CD1c-positive myeloid dendritic cell (primary cell): ENCODE results near the gene OR4N2.
A peak's percentile ranks its signal among the peaks of the same experiment; 100 is the strongest.
"Not testable (repeated sequence)": the region's sequence is repeated elsewhere in the genome, so short reads cannot be mapped to it uniquely, and the experiment has no call there.

Experiments used
- DNase-seq: peaks from one replicate; pipeline ENCODE4 v3.0.0-alpha.2; 2016; ENCODE audit errors: extremely low spot score

The OR4N2 gene, protein sequence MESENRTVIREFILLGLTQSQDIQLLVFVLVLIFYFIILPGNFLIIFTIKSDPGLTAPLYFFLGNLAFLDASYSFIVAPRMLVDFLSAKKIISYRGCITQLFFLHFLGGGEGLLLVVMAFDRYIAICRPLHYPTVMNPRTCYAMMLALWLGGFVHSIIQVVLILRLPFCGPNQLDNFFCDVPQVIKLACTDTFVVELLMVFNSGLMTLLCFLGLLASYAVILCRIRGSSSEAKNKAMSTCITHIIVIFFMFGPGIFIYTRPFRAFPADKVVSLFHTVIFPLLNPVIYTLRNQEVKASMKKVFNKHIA

DNA sequence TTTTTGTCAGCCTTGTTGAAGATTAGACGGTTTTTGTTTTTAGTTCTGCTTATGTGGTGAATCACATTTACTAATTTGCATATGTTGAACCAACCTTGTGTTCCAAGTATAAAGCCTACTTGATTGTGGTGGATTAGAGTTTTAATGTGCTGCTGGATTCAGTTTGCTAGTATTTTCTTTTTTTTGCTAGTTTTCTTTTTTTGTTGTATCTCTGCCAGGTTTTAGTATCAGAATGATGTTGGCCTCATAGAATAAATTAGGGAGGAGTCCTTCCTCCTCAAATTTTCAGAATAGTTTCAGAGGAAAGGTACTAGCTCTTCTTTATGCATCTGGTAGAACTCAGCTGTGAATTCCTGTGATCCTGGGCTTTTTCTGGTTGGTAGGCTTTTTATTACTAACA lies at the start of gene OR4N2:
OR4N2 (plus strand) TSS at position 301 of the 400 bp plus-strand sequence. CDS start 23,679 bp downstream, outside the sequence.
- DNase-seq, result not testable (repeated sequence)

DNA sequence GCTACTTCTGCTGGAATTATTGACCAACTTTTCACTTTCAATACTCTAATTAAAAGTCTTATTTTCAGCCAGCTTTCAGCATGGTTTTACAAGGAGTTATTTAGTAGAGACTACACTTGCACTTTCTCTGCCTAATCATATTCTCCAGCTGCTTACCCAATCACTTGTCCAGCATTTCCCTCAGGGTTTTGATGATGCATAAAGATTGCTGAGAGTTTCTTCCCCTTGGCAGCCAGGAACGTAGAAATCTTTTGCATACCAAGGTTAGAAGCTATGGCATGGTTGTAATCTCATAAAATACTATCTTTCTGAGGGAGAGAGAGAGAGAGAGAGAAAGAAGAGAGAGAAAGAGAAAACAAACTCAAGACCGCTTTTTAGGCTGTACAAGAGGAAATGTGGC lies 49.4 kb upstream of the OR4N2 start:
- DNase-seq, result no peak

DNA sequence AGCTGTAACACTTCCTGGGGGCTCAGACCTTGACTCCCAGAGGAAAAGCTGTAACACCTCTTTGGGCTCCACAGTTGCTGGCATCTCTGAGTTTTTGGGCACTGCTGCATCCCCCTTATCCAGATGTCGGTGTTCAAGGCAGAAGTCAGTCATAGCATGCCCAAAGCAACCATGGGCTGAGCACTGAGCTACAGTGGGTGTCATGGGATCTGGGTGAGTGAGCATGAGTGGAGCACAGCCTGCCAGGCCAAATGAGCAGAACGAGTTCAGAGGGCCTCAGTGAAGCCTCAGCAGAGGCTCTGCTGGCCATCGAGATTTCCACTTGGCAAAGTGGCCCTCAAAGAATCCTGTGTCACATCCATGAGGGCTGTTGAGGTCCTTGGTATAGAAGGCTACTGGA lies 32.1 kb upstream of the OR4N2 start:
- DNase-seq, result not testable (repeated sequence)

DNA sequence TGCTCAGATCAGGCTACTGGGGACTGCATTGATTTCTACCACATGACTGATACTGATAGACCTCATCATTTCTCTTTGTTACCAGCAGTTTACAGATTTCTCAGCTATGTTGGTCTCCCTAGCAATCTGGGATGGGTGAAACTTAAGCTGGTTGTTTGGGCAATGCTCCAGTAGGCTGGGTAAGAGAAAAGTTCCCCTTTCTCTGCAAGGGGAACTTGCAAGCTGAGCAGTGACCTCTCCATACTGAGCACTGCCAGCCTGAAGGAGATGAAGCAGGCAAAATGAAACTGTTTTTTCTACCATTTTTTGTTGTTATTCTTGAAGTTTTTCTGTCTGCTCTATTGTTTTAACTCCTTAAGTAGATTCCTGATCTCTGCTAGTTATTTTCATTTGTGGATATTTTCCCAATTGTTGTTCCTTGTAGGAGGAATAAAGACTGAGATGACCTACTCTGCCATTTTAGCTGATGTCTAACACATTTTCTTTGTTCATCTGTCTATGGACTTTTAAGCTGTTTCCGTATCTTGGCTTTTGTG lies 31.6 kb upstream of the OR4N2 start:
- DNase-seq, result peak; percentile 5

DNA sequence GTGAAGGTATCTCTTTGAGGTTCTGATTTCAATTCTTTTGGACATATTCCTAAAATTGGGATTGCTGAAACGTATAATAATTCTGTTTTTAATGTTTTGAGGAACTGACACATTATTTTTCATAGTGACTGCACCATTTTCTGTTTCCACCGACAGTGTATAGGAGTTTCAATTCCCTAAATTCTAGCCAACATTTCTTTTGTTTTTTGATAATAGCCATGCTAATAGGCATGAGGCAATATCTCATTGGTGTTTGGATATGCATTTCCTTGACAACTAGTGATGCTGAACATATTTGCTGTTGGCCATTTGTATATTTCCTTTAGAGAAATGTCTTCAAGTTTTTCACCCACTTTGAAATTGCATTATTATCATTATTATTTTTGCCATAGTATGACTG lies 31.1 kb upstream of the OR4N2 start:
- DNase-seq, result peak; percentile 29

DNA sequence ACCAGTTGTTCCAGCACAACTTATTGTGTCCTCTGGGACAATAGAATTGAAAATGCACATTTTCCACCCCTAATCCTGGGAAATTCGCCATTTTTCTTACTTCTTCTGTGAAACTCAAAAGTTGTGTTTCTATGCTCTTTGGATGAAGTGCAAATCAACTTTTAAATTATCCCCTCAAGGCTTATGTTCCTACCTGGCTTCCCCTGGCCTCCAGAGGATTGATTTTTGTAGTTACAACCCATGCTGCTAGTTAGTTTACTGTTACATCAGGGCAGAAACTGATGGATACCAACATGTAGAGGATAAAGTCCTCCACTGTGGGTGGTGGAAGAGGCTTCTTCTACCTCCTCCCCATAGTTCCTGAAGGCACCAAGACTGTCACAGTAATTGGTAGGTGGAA lies 30.4 kb upstream of the OR4N2 start, which contains the start of gene OR4M1:
OR4M1 (plus strand) TSS at position 301 of the 400 bp plus-strand sequence. CDS start 6,819 bp downstream, outside the sequence.
- not testable (repeated sequence) for DNase-seq

DNA sequence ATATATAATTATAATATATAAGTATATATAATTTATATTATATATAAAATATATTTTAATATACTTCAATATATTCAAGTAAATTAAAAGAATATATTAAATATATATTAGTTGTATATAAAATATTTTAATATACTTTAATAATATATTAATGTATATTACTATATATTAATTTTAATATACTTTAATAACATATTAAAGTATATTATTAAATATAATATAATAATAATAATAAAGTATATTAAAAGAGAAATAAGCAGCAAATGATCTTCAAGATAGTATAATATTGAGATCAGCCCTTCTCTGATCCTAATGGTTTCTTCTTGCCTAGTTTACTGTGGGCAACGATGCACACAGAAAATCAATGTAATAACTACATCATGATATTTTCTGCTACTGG lies 28.0 kb upstream of the OR4N2 start:
- no peak for DNase-seq

DNA sequence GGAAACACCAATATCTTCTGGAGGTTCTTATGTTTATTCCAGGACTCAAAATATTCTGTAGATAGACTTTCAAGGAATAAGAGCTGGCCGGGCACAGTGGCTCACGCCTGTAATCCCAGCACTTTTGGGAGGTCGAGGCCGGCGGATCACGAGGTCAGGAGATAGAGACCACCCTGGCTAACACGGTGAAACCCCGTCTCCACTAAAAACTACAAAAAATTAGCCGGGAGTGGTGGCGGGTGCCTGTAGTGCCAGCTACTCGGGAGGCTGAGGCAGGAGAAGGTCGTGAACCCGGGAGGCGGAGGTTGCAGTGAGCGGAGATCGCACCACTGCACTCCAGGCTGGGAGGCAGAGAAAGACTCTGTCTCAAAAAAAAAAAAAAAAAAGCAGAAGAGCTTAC lies 17.7 kb upstream of the OR4N2 start:
- not testable (repeated sequence) for DNase-seq

DNA sequence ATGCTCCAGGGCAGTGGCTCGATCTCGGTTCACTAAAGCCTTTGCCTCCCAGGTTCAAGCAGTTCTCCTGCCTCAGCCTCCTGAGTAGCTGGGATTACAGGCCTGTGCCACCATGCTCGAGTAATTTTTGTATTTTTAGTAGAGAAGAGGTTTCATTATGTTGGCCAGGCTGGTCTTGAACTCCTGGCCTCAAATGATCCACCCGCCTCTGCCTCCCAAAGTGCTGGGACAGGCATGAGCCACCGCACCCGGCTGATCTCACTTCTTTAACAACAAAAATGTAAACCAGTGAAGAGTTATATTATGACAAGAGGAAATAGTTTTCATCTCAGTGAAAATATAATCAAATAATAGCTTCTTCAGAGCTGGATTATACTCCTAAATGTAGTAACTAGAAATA lies 16.3 kb upstream of the OR4N2 start:
- not testable (repeated sequence) for DNase-seq

DNA sequence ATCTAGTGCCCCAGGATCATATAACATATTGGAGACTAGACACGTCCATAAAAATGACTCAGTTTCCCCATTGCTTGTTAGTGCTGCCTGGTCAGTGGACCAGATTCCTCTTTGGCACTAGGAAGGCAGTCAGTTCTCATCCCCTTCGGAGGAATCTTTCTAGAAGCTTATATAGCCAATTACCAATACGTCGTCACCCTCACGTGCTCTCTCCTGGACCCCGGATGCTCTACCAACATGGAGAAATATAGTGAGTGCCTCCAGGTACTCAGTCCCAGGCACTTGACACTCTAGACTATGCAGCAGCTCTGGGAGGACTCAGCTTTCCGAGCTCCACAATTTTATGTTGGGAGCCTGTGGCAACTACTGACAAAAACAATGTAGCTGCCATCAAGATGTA lies 15.4 kb upstream of the OR4N2 start:
- DNase-seq, result not testable (repeated sequence)

DNA sequence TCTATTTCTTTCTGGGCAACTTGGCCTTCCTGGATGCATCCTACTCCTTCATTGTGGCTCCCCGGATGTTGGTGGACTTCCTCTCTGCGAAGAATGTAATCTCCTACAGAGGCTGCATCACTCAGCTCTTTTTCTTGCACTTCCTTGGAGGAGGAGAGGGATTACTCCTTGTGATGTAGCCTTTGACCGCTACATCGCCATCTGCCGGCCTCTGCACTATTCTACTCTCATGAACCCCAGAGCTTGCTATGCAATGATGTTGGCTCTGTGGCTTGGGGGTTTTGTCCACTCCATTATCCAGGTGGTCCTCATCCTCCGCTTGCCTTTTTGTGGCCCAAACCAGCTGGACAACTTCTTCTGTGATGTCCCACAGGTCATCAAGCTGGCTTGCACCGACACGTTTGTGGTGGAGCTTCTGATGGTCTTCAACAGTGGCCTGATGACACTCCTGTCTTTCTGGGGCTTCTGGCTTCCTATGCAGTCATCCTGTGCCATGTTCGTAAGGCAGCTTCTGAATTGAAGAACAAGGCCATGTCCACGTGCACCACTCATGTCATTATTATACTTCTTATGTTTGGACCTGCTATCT lies 7.0 kb upstream of the OR4N2 start:
- DNase-seq, result not testable (repeated sequence)

DNA sequence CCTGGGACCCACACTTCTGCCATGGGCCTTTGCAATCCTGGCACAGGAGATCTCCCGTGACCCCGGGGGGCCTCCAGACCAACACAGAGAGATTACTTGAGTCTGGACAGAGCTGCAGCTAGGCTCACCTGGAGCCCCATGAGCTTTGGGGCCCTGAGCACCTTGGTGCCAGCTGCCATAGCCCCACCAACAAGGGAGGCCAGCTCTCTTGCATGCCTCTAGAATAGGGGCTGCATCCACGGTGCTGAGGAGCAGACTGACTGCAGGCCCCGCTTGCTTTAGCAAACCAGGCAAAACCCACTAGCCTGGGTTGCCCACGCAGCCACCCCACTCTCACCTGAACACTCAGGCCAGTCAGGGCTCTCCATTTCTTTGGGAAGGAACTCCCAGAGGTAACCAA lies 3.7 kb upstream of the OR4N2 start:
- no peak for DNase-seq

DNA sequence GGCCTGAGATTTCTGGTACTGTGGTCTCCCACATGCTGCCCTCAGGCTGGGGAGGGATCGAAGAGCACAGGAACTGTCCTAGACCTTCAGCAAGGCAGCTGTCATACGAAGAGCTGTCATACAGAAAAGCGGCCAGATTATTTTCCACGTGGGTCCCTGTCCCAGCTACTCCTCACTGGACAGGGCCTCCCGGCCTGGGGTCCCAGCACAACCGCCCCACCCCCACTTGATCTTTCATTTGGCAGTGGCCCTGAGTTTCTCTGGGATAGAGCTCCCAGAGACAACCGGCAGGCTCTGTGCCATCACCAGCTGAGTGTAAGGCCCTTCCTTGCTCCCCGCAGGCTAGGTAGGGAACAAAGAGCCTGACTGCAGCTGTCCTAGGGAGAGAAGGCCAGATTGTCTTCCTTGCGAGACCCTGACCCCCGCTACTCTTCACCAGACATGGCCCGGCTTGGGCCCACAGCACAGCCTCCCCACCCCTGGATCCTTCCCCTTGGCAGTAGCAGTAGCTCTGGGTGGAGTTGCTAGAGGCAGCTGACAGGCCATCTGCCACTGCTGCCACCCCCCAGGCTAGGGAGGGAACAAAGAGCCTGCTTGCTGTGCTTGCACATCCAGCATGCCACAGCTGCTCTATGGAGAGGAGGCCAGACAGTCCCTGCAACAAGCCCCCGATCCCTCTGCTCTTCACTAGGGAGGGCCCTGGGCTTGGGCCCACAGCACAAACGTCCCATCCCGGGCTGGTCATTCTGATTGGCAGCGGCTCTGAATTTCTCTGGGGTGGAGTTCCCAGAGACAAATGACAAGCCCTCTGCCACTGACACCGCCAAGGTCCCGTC lies 3.1 kb upstream of the OR4N2 start:
- DNase-seq, result no peak

DNA sequence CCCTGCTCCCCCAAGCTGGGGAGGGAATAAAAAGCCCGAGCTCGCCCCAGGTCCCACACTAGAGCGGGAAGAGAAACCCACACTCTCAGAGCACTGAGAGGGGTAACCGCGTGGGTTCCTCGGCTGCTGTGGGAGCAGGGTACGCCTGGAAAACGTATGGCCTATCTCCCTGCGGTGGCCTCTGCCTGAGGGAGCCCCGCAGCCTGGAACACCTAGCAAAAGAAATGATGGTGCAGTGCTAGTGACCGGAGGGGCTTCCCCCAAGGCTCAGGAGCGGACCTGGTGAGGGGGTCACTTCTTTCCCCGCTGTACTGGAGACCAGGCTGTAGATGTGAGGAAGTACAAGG lies 2.5 kb upstream of the OR4N2 start:
- DNase-seq, result no peak

DNA sequence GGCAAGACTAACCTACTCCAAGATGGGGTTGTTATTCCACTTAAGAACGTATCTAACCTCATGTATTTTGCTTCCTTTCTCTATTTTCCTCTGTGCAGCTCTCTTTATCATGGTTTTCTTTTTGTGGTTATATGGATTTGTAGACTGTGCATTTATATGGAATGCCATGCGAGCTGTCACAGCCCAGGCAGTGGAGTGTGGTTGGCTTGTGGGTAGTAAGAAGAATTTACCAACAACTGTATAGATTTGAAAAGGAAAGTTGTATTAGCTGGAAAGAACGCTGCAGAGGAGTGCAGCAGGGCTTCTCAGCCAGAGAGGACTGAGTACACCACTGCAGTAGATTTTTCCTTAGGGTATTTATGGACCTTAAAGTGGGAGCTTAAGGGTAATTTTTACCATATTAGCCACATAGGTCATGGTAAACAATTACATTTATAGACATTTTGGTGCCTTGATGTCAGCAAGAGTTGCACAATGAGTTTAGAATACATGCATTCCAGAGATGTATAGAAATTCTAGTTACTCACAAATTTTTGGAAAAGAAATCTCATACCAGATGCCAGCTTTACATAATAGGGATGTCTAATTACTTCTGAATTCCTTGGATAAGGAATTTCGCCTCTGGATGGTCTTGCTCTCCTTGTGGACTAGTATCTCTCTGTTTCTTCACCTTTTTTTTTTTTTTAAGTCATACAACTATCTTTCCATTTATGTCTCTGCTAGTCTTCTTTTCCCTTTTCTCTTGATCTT lies 9.8 kb downstream of the OR4N2 start:
- DNase-seq, result not testable (repeated sequence)

DNA sequence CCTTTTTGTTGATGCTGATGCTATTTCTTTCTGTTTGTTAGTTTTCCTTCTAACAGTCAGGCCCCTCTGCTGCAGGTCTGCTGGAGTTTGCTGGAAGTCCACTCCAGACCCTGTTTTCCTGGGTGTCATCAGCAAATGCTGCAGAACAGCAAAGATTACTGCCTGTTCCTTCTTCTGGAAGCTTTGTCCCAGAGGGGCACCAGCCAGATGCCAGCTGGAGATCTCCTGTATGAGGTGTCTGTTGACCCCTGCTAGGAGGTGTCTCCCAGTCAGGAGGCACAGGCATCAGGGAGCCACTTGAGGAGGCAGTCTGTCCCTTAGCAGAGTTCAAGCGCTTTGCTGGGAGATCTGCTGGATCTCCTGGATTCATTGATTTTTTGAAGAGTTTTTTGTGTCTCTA lies 16.3 kb downstream of the OR4N2 start:
- DNase-seq, result not testable (repeated sequence)

DNA sequence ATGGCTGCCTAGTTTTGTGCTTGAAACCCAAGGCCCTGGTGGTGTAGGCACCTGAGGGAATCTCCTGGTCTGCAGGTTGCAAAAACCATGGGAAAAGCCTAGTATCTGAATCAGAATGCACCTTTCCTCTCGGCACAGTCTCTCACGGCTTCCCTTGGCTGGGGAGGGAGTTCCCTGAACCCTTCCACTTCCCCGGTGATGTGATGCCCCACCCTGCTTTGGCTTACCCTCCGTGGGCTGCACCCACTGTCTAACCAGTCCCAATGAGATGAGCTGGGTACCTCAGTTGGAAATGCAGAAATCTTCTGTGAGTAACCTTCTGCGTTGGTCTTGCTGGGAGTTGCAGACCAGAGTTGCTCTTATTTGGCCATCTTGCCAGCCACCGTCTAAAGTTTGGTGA lies 17.4 kb downstream of the OR4N2 start:
- DNase-seq, result not testable (repeated sequence)

DNA sequence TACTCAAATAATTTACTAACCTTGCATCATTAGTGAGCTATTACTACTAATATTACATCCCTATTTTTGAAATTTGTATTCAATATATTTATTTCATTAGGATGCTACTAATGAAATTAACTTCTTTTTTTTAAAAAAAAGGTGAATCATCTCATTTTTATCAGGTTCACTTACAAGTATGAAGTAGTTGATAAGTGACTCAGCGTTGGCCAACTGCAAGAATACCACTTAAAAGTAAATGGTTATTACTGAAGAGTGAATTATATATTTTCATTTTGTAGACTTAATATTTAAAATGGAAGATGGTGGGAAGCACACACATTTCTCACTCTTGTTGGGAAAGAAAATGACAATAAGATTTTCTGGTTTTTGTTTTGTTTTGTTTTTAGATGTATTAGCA lies 19.6 kb downstream of the OR4N2 start:
- DNase-seq, result no peak

DNA sequence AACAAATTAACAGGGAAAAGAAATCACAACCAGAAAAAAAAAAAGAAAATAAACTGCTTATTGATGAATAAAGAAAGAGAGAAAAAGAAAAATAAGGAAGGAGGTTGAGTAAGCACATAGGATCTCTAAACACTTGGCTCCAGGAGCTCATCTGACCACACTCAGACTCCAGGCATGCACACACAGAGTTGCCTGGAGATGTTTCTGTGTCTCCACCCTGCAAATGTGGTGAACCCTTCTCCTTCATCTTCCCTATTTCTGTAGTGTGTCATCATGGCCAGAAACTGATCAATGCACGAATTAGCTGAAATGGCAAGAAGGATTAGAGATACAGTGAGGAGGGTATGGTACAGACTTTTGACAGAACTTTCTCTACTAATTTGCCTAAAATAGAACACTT lies 20.2 kb downstream of the OR4N2 start:
- no peak for DNase-seq

DNA sequence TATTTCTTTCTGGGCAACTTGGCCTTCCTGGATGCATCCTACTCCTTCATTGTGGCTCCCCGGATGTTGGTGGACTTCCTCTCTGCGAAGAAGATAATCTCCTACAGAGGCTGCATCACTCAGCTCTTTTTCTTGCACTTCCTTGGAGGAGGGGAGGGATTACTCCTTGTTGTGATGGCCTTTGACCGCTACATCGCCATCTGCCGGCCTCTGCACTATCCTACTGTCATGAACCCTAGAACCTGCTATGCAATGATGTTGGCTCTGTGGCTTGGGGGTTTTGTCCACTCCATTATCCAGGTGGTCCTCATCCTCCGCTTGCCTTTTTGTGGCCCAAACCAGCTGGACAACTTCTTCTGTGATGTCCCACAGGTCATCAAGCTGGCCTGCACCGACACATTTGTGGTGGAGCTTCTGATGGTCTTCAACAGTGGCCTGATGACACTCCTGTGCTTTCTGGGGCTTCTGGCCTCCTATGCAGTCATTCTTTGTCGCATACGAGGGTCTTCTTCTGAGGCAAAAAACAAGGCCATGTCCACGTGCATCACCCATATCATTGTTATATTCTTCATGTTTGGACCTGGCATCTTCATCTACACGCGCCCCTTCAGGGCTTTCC lies 24.2 kb downstream of the OR4N2 start:
- DNase-seq, result not testable (repeated sequence)

DNA sequence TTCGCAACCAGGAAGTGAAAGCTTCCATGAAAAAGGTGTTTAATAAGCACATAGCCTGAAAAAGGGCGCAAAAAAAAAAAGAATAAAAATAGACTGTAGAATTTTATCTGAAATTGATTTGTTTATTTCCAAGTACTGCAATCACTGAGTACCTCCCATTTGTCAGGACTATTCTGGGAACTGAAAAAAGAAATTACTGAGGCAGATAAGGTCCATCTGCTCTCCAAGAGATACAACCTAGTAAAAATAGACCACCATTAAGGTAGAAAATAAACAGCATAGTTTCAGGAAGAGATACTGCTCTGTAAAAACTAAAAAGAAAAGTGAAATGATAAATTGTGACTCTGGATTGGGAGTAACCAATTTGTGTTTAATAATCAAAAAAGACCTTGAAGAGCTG lies 24.7 kb downstream of the OR4N2 start:
- no peak for DNase-seq
